Lower leg skin (tissue), 3 donors: Measurements from ENCODE around the gene OSMR.

Experiments
- POLR2A ChIP-seq, 2 donors: fragments of 450-650 bp; IDR thresholded peaks; one replicate each; pipeline ENCODE4 v1.6.1; 2016 to 2017; ENCODE audit warnings: antibody characterized with exemption in 2 of 2, mild to moderate bottlenecking in 1 of 2, moderate library complexity in 1 of 2
- TF ChIP-seq, protein P1 (sequence below), 3 donors: fragments of 450-650 bp; IDR thresholded peaks; one replicate each; pipeline ENCODE4 v1.5.1; 2016; ENCODE audit warnings: antibody characterized with exemption in 3 of 3, mild to moderate bottlenecking in 3 of 3, moderate library complexity in 2 of 3

DNA sequence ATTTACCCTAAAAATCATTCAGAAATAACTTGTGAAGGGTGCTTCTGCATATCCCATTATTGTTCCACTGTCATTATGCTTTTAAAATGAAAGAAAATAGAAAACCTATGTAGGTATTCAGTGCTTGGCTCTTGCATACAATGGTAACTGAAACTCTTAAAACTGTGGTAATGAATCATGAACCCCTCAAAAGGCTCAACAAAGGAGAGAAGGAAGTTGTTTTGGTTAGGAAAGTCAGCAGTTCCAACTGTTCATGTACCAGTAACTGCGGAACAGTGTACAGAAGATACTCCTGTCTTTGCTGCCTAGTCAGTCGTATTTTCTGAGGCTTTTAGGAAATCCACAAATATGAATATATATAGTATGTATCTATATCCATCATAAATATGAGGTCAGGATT lies 96.1 kb downstream of the OSMR start:
- TF ChIP-seq, protein P1, sequence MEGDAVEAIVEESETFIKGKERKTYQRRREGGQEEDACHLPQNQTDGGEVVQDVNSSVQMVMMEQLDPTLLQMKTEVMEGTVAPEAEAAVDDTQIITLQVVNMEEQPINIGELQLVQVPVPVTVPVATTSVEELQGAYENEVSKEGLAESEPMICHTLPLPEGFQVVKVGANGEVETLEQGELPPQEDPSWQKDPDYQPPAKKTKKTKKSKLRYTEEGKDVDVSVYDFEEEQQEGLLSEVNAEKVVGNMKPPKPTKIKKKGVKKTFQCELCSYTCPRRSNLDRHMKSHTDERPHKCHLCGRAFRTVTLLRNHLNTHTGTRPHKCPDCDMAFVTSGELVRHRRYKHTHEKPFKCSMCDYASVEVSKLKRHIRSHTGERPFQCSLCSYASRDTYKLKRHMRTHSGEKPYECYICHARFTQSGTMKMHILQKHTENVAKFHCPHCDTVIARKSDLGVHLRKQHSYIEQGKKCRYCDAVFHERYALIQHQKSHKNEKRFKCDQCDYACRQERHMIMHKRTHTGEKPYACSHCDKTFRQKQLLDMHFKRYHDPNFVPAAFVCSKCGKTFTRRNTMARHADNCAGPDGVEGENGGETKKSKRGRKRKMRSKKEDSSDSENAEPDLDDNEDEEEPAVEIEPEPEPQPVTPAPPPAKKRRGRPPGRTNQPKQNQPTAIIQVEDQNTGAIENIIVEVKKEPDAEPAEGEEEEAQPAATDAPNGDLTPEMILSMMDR (IDR thresholded peaks at IDR 0.05), result no peak
- TF ChIP-seq POLR2A (IDR thresholded peaks at IDR 0.05), result no peak
